ENCODE data around the gene PROZ.
A peak's percentile ranks its signal among the peaks of the same experiment; 100 is the strongest.

Gene PROZ

GRCh38 chr13:113201815-113202214 lies 43.4 kb downstream of the PROZ start:
- H3K27ac ChIP-seq, result no peak overlapping the region

GRCh38 chr13:113202912-113203311 lies 44.5 kb downstream of the PROZ start:
- no peak for DNase-seq (ENCODE audit: low read depth, low spot score)
- TF ChIP-seq POLR2AphosphoS5 (IDR thresholded peaks at IDR 0.05; ENCODE audit: borderline replicate concordance, low read depth, low read length), result no peak
- no peak for TF ChIP-seq FOXP2 (optimal IDR thresholded peaks at IDR 0.05; ENCODE audit: control extremely low read depth, extremely low read length, insufficient read depth)
- no peak for TF ChIP-seq EZH2 (IDR thresholded peaks at IDR 0.05)
- no peak overlapping the region; the same call in 1 of the 2 replicates for H3K27ac ChIP-seq
- no peak overlapping the region for H3K9ac ChIP-seq (ENCODE audit: insufficient read length)
- H3K9me3 ChIP-seq (ENCODE audit: low read depth, low read length), result no peaks in the 10 kb centered on the region
- no peak overlapping the region for H3K4me3 ChIP-seq
- peaks cover 58% of the 10 kb centered on the region for H3K36me3 ChIP-seq (ENCODE audit: insufficient read depth, low read length)

More at GRCh38 chr13:113201815-113202214, 43.4 kb downstream of the PROZ start:
- Histone ChIP-seq H3K9me3 (ENCODE audit: low read depth, low read length) (no peaks in the 10 kb centered on the region), H3K4me3 (no peak overlapping the region), H3K9ac (ENCODE audit: insufficient read length) (no peak overlapping the region), H3K36me3 (ENCODE audit: insufficient read depth, low read length) (peaks cover 62% of the 10 kb centered on the region)
- no peak for TF ChIP-seq EZH2 (IDR thresholded peaks at IDR 0.05)
- TF ChIP-seq FOXP2 (optimal IDR thresholded peaks at IDR 0.05; ENCODE audit: control extremely low read depth, extremely low read length, insufficient read depth), result no peak
- no peak for TF ChIP-seq POLR2AphosphoS5 (IDR thresholded peaks at IDR 0.05; ENCODE audit: borderline replicate concordance, low read depth, low read length)
- DNase-seq (ENCODE audit: low read depth, low spot score), result no peak

GRCh38 chr13:113203507-113204377 lies 45.3 kb downstream of the PROZ start:
- H3K9ac ChIP-seq (ENCODE audit: insufficient read length), result no peak overlapping the region
- no peak overlapping the region for H3K27ac ChIP-seq
- H3K36me3 ChIP-seq (ENCODE audit: insufficient read depth, low read length), result peaks cover 50% of the 10 kb centered on the region
- no peaks in the 10 kb centered on the region for H3K9me3 ChIP-seq (ENCODE audit: low read depth, low read length)
- no peak for DNase-seq (ENCODE audit: low read depth, low spot score)
- no peak overlapping the region for H3K4me3 ChIP-seq
- TF ChIP-seq POLR2AphosphoS5 (IDR thresholded peaks at IDR 0.05; ENCODE audit: borderline replicate concordance, low read depth, low read length) (no peak), FOXP2 (optimal IDR thresholded peaks at IDR 0.05; ENCODE audit: control extremely low read depth, extremely low read length, insufficient read depth) (no peak), EZH2 (IDR thresholded peaks at IDR 0.05) (no peak)

GRCh38 chr13:113204378-113204734 lies 45.9 kb downstream of the PROZ start:
- Histone ChIP-seq H3K4me3 (no peak overlapping the region), H3K36me3 (ENCODE audit: insufficient read depth, low read length) (peaks cover 44% of the 10 kb centered on the region), H3K9ac (ENCODE audit: insufficient read length) (no peak overlapping the region), H3K9me3 (ENCODE audit: low read depth, low read length) (no peaks in the 10 kb centered on the region), H3K27ac (no peak overlapping the region)
- no peak for DNase-seq (ENCODE audit: low read depth, low spot score)
- TF ChIP-seq FOXP2 (optimal IDR thresholded peaks at IDR 0.05; ENCODE audit: control extremely low read depth, extremely low read length, insufficient read depth), result no peak
- TF ChIP-seq EZH2 (IDR thresholded peaks at IDR 0.05), result no peak
- TF ChIP-seq POLR2AphosphoS5 (IDR thresholded peaks at IDR 0.05; ENCODE audit: borderline replicate concordance, low read depth, low read length), result no peak

GRCh38 chr13:113205428-113205931 lies 47.0 kb downstream of the PROZ start:
- Histone ChIP-seq H3K4me3 (peak overlapping the region; percentile 34), H3K36me3 (ENCODE audit: insufficient read depth, low read length) (peaks cover 33% of the 10 kb centered on the region), H3K9ac (ENCODE audit: insufficient read length) (peak overlapping the region; percentile 32), H3K27ac (peak overlapping the region; percentile 80), H3K9me3 (ENCODE audit: low read depth, low read length) (no peaks in the 10 kb centered on the region)
- no peak for TF ChIP-seq EZH2 (IDR thresholded peaks at IDR 0.05)
- no peak for TF ChIP-seq FOXP2 (optimal IDR thresholded peaks at IDR 0.05; ENCODE audit: control extremely low read depth, extremely low read length, insufficient read depth)
- TF ChIP-seq POLR2AphosphoS5 (IDR thresholded peaks at IDR 0.05; ENCODE audit: borderline replicate concordance, low read depth, low read length), result no peak
- DNase-seq (ENCODE audit: low read depth, low spot score), result no peak

GRCh38 chr13:113207460-113207859 lies 49.0 kb downstream of the PROZ start:
- H3K9ac ChIP-seq (ENCODE audit: insufficient read length), result peak overlapping the region; percentile 98
- no peaks in the 10 kb centered on the region for H3K9me3 ChIP-seq (ENCODE audit: low read depth, low read length)
- H3K36me3 ChIP-seq (ENCODE audit: insufficient read depth, low read length), result peaks cover 47% of the 10 kb centered on the region
- H3K27ac ChIP-seq, result peak overlapping the region; percentile 97
- H3K4me3 ChIP-seq, result peak overlapping the region; percentile 89
- TF ChIP-seq FOXP2 (optimal IDR thresholded peaks at IDR 0.05; ENCODE audit: control extremely low read depth, extremely low read length, insufficient read depth) (no peak), EZH2 (IDR thresholded peaks at IDR 0.05) (no peak), POLR2AphosphoS5 (IDR thresholded peaks at IDR 0.05; ENCODE audit: borderline replicate concordance, low read depth, low read length) (no peak)
- DNase-seq (ENCODE audit: low read depth, low spot score), result no peak

- Histone ChIP-seq H3K27ac (peak overlapping the region; percentile 97), H3K9me3 (ENCODE audit: low read depth, low read length) (no peaks in the 10 kb centered on the region), H3K4me3 (peak overlapping the region; percentile 89), H3K9ac (ENCODE audit: insufficient read length) (peak overlapping the region; percentile 98), H3K36me3 (ENCODE audit: insufficient read depth, low read length) (peaks cover 47% of the 10 kb centered on the region)
- TF ChIP-seq FOXP2 (optimal IDR thresholded peaks at IDR 0.05; ENCODE audit: control extremely low read depth, extremely low read length, insufficient read depth) (no peak), POLR2AphosphoS5 (IDR thresholded peaks at IDR 0.05; ENCODE audit: borderline replicate concordance, low read depth, low read length) (no peak), EZH2 (IDR thresholded peaks at IDR 0.05) (no peak)
- DNase-seq (ENCODE audit: low read depth, low spot score), result no peak
Observed at GRCh38 chr13:113207890-113208420, 49.5 kb downstream of the PROZ start.
